DMS79 (cell line): ENCODE measurements around the gene SMIM44.

Experiments
- DNase-seq: peaks from one replicate; lab custom pipeline; 2025; lab: John Stamatoyannopoulos, UW

The SMIM44 gene

DNA sequence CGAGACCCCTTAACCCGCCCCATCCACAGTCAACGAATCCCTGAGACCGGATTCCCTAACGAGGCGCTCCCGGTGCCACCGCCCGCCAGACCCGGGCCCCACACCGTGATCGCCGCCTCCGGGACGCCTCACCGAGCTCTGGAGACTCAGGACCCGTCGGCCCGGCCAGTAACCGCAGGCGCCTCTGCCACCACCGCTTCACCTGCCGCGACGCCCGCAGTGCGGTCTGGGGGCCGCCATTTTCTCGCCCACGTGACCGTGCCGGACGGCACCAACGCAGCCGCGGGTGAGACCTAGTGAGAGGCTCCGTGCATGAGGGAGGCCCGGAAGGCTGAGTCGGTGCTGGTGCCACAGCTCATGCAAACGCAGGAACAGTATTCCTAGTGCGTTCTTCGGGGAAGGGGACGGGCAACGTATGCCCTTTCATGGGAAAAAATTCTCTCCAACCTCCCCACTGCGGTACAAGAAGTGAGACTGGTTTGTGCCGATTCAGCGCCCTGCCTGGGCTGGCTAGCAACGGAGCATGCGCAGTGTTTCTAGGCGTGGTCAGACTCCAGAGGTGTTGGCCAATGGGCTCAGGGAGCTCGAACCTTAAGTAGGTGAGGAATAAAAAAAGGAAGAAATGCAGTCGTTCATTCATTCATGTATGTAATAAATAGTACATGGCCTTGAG is 17.3 kb upstream of the SMIM44 start, which contains the start of gene DOHH:
TSS of gene DOHH (minus strand) at position 246 of the 673 bp plus-strand sequence. CDS start 3,860 bp downstream, outside the sequence.
- peak; percentile 93 for DNase-seq

DNA sequence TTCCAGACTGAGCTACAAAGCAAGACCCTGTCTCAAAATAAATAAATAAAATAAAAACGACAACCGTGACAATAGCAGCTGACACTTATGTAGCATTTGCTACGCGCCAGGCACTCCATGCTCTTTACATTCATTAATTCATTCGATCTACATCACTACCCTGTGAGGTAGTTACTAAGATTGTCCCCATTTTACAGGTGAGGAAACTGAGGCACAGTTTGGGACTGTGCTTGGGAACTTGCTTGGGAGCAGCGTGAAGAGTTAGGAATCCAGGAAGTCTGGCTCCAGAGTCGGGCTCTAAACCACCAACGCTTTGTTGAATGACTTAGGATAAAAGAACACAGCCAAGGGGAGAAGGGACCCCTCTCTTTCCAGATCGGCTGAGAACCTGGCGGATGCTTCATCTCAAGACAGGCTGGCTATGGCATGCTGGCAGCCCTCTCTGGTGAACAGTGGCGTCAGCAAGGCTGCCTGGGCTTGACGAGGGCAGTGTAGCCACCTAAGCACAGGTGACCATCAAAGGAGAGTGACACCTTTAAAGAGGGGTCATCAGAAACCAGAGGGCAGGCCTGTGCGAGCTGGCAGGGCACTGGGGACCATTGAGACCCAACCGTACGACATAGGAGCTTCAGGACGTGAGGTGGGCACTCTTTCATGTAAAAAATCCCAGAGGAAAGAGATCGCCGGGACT is 16.6 kb upstream of the SMIM44 start:
- DNase-seq = no peak

- DNase-seq = no peak
Observed at GRCh38 chr19:3497757-3498520, 14.7 kb upstream of the SMIM44 start.

DNA sequence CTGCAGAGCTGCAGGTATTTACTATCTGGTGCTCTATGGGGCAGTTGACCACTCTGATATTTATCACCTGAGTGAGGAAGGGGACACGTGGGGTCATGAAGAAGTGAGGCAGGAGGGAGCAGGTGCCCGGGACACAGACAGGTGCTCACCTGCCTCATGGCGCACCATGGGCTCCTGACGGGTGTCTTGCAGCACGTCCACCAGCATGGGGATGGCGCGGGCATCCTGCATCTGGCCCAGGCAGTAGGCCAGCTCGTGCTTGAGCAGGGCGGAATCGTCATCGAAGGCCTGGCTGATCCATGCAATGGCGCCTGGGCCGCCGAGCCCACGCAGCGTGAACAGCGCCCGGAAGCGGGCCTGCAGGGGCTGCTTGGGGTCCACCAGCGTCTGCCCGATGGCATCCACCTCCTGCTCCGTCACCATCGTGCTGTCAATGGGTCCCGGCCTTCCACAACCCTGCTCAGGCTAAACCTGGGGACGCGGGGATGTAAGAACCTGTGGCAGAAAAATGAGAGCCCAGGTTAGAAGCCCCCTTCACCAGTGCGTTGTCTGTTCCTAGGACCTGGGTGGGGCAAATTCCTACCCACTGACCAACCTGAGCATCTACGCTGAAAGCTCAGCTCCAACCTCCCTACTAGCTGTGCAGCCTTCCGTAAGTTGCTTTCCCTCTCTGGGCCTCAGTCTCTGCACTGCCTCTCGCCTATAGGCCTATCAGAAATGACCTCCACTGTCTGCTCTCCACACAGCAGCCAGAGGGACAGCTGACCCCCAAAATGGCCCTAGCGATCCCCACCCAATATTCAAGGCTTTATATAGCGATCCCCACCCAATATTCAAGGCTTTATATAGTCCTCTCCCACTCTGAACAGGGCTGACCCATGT is 13.4 kb upstream of the SMIM44 start:
- no peak for DNase-seq

GRCh38 chr19:3494559-3494958 is 11.3 kb upstream of the SMIM44 start:
- DNase-seq = no peak

DNA sequence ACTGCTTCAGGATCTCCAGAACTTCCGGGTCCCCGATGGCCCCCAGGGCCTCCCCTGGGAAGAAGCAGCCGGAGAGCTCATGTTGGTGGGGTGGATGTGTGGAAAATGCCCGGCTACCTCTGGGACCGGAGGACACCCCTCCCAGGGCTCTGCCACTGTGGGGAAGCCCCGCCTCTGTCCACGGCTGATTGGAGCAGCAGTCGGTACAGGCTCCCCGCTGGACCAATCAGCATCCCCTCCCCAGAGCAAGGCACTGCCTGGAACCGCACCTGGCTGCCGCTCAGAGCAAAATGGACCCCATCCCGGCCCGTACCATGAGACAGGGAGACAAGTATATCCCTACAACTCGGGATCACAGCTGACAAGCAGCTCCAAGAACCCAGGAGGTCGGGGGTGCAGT is 10.8 kb upstream of the SMIM44 start:
- no peak for DNase-seq

GRCh38 chr19:3493651-3494050 is 10.4 kb upstream of the SMIM44 start:
- no peak for DNase-seq

GRCh38 chr19:3492919-3493318 is 9.7 kb upstream of the SMIM44 start:
- DNase-seq = no peak

DNA sequence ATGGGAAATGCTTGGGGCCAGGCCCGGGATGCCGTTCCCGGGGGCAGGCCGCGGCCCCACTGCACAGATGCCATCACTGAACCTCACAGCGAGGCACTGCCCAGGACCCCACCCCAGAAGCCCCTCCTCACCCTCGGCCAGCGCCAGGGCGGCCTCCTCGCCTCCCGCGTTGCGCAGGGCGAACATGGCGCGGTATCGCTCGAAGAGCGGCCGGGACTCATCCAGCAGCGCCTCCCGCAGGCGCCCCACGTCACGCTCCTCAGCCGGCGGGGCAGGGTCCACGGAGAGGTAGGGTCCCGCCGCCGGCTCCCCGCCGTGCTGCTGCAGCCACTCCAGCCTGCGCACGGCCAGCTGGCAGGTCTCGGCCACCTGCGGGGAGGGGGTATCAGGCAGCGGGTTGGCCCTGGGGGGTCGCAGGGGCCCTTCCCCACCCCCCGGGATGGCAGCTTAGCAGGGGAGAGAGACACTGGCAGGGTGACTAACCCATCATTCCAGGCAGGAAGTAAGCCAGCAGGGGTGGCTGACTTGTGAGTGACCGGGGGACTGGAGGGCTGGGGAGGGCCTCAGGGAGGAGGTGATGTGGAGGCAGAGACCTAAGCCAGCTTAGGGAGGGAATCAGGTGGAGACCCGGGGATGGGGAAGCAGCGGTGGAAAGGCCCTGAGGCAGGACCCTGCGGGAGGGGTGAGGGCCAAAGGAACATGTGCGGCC is 9.0 kb upstream of the SMIM44 start:
- no peak for DNase-seq

GRCh38 chr19:3491396-3492119 is 8.3 kb upstream of the SMIM44 start:
- DNase-seq = no peak

GRCh38 chr19:3482507-3483225 is 575 bp downstream of the SMIM44 start:
- DNase-seq = no peak

DNA sequence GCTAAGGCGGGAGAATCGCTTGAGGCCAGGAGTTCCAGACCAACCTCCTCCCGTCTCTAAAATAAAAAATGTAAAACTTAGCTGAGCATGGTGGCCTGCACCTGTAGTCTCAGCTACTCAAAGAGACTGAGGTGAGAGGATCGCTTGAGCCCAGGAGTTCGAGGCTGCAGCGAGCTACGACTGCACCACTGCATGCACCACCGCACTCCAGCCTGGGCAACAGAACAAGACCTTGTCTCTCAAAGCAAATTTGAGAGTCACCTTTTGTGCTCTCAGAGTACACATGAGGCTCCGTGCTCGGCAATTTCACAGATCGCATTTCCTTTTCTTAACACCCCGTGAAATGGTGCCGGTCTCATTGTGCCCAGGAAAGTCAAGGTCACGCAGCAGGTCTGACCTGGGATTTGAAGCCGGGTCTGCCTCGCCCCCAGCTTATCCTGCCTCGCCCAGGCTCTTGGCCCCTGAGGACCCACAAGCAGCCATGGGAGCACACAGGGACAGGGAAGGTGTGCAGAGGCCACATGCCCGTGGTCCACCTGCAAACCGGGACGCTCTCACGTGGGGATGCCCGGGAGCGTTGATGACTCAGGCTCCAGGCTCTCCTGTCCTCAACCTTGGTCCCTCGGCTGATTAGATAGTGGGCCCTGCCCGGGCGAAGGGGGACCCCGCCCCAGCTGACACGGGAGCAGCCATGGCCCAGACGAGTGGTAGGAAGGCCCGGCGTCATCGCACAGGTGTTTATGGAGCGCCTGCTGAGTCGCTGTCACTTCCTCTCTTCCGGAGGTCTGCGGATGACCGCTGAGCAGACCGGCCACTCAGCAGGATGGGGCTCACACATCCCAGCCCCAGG is 1.8 kb downstream of the SMIM44 start:
- no peak for DNase-seq

DNA sequence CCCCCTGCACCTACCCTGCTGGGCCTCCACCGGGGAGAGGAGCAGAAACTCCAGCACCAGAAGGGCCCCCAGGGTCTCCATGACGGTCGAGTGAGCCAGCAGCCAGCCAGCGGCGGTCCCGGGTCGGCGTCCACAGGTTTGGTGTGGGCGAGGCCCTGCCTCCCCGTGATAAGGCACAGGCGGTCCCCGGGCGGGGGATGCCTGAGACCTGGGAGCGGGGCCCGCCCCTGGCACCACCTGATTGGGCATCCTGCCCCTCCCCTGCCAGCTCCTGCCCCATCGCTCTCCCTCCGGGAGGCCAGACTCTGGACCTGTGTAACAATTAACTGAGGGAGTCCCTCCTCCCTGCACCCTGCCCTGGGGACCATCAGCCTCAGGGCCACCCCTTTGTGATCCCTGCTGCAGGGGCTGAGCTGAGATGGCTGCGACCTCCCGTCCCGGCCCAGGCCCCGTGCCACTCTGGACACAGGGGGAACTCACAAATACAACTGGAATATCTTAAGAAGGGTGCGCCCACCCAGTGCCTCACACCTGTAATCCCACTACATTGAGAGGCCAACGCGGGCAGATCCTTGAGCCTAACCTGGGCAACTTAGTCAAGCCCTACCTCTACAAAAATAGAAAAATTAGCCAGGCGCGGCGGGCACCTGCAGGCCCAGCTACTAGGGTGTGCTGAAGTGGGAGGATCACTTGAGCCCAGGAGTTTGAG is 2.7 kb downstream of the SMIM44 start, which contains the start of gene SMIM24:
TSS of gene SMIM24 (minus strand) at position 143 of the 709 bp plus-strand sequence. CDS start at position 81, 62 bp downstream.
- no peak for DNase-seq

DNA sequence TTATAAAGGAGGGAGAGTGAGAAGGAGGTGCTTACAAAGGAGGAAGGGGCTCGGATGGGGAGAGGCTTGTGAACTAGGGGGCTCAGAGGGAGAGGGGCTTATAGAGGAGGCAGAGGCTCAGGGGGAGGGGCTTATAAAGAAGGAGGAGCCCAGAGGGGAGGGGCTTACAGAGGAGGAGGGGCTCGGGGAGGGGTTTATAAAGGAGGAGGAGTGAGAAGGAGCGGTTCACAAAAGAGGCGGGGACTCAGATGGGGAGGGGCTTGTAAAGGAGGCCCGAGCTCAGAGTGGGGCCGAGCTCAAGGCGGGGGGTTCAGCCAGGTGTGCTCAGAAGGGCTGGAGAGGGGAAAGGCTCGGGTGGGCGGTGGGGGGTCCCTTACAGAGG is 3.4 kb downstream of the SMIM44 start:
- DNase-seq = no peak

- DNase-seq = no peak
Observed at GRCh38 chr19:3479177-3479833, 3.9 kb downstream of the SMIM44 start.

DNA sequence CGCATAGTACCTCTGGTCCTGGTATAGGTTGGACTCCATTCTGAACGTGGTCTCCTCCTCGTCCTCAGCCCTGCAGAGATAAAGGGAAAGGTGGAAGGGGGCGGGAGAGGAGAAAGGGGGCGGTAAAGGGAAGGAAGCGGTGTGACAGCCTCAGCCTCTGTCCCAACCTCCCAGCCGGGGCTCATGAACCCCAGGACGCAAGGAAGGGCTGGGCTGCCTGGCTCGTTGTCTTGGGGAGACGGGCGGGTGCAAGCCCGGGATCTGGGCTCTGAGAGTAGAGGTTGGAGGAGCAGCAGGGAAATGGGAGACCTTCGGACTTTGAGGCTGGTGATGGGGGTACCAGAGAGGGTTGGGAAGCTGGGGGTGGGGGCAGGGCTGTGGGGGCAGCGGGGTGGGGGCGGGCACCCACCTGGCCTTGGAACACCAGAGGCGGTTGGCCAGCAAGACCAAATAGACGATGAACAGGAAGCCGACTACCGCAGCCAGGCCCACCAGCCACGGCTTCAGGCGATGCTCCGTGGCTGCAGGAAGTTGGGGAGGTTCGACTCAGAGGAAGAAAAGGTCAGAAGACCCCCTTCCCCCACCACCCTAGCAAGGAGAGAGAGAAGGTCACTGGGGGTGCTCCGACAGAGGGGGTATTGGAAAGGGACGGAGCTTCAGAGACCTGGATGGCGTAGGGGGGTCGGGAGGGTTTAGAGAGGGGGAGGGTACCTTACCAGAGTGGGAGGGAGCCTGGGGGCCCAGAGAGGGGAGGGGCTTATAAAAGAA is 4.6 kb downstream of the SMIM44 start:
- DNase-seq = no peak

- no peak for DNase-seq
Observed at GRCh38 chr19:3477951-3478350, 5.3 kb downstream of the SMIM44 start.
